Parathyroid adenoma (tissue), 2 donors: ENCODE measurements around the gene PRPH2.

Experiments
- H2AFZ ChIP-seq: fragments of 300-600 bp; sonication (generic); one replicate; pipeline ENCODE4 v1.7.0; 2017; ENCODE audit warnings: antibody characterized with exemption, mild to moderate bottlenecking
- H3K27ac ChIP-seq: fragments of 300-600 bp; sonication (generic); one replicate; pipeline ENCODE4 v1.7.0; 2017
- H3K27me3 ChIP-seq: fragments of 300-600 bp; sonication (generic); one replicate; pipeline ENCODE4 v1.7.0; 2017; ENCODE audit warnings: low read length; ENCODE audit not compliant: control insufficient read depth, insufficient read depth
- H3K36me3 ChIP-seq: fragments of 300-600 bp; sonication (generic); one replicate; pipeline ENCODE4 v1.7.0; 2017; ENCODE audit warnings: low read length; ENCODE audit not compliant: control insufficient read depth, insufficient read depth
- H3K4me1 ChIP-seq: fragments of 300-600 bp; sonication (generic); one replicate; pipeline ENCODE4 v1.7.0; 2017; ENCODE audit warnings: control low read depth
- H3K4me2 ChIP-seq: fragments of 300-600 bp; sonication (generic); one replicate; pipeline ENCODE4 v1.7.0; 2017; ENCODE audit warnings: low read length
- H3K4me3 ChIP-seq: fragments of 300-600 bp; sonication (generic); one replicate; pipeline ENCODE4 v1.7.0; 2017; ENCODE audit warnings: low read depth, low read length
- H3K79me2 ChIP-seq: fragments of 300-600 bp; sonication (generic); one replicate; pipeline ENCODE4 v1.7.0; 2017; ENCODE audit warnings: control low read depth
- H3K9ac ChIP-seq: fragments of 300-600 bp; sonication (generic); one replicate; pipeline ENCODE4 v1.7.0; 2017; ENCODE audit warnings: mild to moderate bottlenecking
- H3K9me3 ChIP-seq: fragments of 300-600 bp; sonication (generic); one replicate; pipeline ENCODE4 v1.7.0; 2017; ENCODE audit warnings: low read length; ENCODE audit not compliant: control insufficient read depth
- TF ChIP-seq, protein P1 (sequence below): fragments of 300-600 bp; sonication (generic); IDR thresholded peaks from one replicate; pipeline ENCODE4 v1.7.0; 2017; ENCODE audit warnings: antibody characterized with exemption, mild to moderate bottlenecking
- donor health status: primary hyperparathyroidism.

The PRPH2 gene

GRCh38 chr6:42722497-42722896 lies at the start of gene PRPH2:
TSS of gene PRPH2 (minus strand) at chr6:42722597. CDS start at chr6:42722334, 263 bp downstream.
- Histone ChIP-seq H3K4me2 (no peak within 1 kb of the TSS), H3K4me3 (no peak within 1 kb of the TSS), H3K4me1 (peaks cover 15% of the 10 kb centered on the region), H3K27ac (no peak within 1 kb of the TSS), H3K9ac (no peak within 1 kb of the TSS), H3K36me3 (no peaks in the 10 kb centered on the region), H3K79me2 (no peaks in the 10 kb centered on the region), H2AFZ (no peak within 1 kb of the TSS), H3K27me3 (no peaks in the 10 kb centered on the region), H3K9me3 (no peaks in the 10 kb centered on the region)
- TF ChIP-seq, protein P1, sequence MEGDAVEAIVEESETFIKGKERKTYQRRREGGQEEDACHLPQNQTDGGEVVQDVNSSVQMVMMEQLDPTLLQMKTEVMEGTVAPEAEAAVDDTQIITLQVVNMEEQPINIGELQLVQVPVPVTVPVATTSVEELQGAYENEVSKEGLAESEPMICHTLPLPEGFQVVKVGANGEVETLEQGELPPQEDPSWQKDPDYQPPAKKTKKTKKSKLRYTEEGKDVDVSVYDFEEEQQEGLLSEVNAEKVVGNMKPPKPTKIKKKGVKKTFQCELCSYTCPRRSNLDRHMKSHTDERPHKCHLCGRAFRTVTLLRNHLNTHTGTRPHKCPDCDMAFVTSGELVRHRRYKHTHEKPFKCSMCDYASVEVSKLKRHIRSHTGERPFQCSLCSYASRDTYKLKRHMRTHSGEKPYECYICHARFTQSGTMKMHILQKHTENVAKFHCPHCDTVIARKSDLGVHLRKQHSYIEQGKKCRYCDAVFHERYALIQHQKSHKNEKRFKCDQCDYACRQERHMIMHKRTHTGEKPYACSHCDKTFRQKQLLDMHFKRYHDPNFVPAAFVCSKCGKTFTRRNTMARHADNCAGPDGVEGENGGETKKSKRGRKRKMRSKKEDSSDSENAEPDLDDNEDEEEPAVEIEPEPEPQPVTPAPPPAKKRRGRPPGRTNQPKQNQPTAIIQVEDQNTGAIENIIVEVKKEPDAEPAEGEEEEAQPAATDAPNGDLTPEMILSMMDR: no peak

DNA sequence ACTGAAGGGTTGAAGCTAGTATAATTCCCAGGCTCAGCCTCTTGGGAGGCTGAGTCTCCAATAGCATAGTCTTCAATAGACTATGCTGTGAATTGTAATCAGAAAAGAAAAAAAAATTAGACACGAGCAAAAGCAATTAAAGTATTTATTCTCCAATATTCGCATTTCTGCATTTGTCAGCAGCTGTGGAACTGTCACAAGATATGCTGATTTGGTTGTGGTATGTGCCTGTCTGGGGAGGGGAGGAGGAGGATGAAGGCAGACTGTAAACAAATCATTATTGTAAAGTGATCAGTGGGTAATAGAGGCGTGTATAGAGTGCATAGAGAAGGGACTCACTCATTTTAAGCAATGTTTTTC lies 49.3 kb upstream of the PRPH2 start:
- Histone ChIP-seq H3K9me3 (no peaks in the 10 kb centered on the region), H2AFZ (peak overlapping the region; percentile 25), H3K4me3 (no peak overlapping the region), H3K36me3 (no peaks in the 10 kb centered on the region), H3K27me3 (no peaks in the 10 kb centered on the region), H3K4me1 (peaks cover 6% of the 10 kb centered on the region), H3K27ac (peak overlapping the region; percentile 21), H3K79me2 (peaks cover 5% of the 10 kb centered on the region), H3K4me2 (peak overlapping the region; percentile 17), H3K9ac (no peak overlapping the region)
- TF ChIP-seq, protein P1: no peak

DNA sequence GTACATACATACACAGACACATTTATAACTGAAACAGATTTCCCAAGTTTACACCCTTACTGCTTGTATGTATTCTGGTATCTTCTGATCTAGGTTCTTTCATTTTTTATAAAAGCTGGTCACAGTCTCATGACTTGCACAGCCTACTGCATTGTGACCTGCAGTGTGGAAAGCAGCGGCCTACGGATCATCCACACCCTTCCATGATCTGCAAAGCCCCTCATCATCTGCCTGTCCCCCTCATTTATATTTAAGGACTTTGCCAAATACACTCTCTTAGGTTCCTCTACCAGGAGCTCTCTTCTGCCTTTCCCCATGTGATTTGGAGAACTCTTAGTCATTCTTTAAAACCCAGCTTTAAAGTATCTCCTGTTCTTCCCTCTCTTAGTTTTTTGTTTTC lies 47.4 kb upstream of the PRPH2 start:
- Histone ChIP-seq H3K79me2 (peaks cover 8% of the 10 kb centered on the region), H3K4me2 (no peak overlapping the region), H3K27me3 (no peaks in the 10 kb centered on the region), H2AFZ (no peak overlapping the region), H3K9me3 (no peaks in the 10 kb centered on the region), H3K27ac (no peak overlapping the region), H3K9ac (no peak overlapping the region), H3K36me3 (no peaks in the 10 kb centered on the region), H3K4me3 (no peak overlapping the region), H3K4me1 (peaks cover 6% of the 10 kb centered on the region)
- TF ChIP-seq, protein P1: no peak

- Histone ChIP-seq H3K27me3 (no peaks in the 10 kb centered on the region), H2AFZ (no peak overlapping the region), H3K4me2 (no peak overlapping the region), H3K27ac (no peak overlapping the region), H3K4me3 (no peak overlapping the region), H3K9me3 (no peaks in the 10 kb centered on the region), H3K36me3 (no peaks in the 10 kb centered on the region), H3K4me1 (peaks cover 6% of the 10 kb centered on the region), H3K9ac (no peak overlapping the region), H3K79me2 (peaks cover 8% of the 10 kb centered on the region)
- TF ChIP-seq, protein P1: no peak
Measured at GRCh38 chr6:42769051-42769450, 46.7 kb upstream of the PRPH2 start.

GRCh38 chr6:42766163-42766670 lies 43.8 kb upstream of the PRPH2 start:
- H3K9ac ChIP-seq: no peak overlapping the region
- peaks cover 14% of the 10 kb centered on the region for H3K4me1 ChIP-seq
- H3K79me2 ChIP-seq: peaks cover 9% of the 10 kb centered on the region
- no peak overlapping the region for H3K4me3 ChIP-seq
- no peaks in the 10 kb centered on the region for H3K36me3 ChIP-seq
- no peak overlapping the region for H3K27ac ChIP-seq
- H2AFZ ChIP-seq: no peak overlapping the region
- no peaks in the 10 kb centered on the region for H3K27me3 ChIP-seq
- TF ChIP-seq, protein P1: no peak
- no peaks in the 10 kb centered on the region for H3K9me3 ChIP-seq
- H3K4me2 ChIP-seq: no peak overlapping the region
